ENCODE data around the gene ARHGAP22.

The ARHGAP22 gene

GRCh38 chr10:48474765-48475365, 130.0 kb downstream of the ARHGAP22 start:
- DNase-seq, result no peak

DNA sequence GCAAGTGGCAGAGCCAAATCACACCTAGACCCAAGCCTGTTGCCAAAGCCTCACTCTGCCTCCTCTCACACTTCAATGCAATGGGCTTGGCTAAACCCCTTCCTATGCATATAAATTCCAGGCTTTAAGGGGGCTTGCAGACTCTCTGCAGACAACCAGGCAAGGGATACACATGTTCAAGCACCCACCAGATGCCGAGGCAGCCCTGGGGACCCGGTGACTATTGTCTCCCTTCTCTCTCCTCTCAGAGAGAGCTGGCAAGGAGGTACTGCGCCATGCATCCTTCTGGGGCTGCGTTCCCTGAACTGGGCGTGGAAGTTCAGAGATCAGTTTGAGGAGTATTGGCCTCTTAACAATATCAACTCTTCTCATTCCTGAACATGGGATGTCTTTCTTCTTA, 131.2 kb downstream of the ARHGAP22 start:
- DNase-seq, result no peak

GRCh38 chr10:48472501-48473069, 132.3 kb downstream of the ARHGAP22 start:
- DNase-seq, result no peak

DNA sequence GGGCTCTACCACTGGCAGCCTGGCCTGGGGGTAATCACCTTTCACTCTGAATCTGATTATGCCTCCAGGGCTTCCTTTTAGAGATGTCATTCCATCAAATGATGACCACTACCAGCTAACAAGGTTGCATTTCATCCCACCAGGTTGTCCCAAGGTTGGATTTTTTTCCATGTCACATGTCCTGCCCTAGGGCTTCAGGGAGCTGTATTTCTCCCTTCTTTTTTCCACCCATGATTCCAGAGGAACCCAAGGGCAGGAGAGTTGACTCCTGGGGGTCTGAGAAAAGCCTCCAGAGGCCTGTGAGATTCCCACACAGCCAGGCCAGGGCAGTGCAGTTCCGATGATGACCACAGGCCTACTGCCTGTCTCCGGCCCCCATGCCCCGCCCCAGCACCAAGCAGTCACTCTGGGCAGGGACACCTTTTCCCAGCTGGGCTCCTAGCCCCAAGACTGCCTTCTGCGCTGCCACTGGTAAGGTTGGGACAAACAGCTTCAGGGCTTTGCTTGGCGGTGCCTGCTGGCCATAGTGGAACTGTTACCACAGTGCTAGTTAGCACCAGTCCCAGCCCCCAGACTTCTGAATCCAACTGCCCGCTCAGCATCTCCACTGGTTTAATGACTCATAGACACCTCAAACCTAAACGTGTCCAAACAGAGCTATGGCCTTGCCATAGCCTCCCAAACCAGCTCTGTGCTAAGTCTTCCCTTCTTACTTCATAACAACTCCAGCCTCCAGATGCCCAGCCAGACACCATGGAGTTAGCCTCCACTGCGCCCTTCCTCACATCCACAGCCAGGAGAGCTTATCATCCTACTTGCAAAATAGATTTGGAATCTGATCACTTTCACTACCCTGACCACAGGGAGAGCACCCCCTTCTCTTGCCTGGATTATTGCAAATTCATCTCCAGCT, 133.7 kb downstream of the ARHGAP22 start:
- DNase-seq, result no peak

GRCh38 chr10:48470115-48470892, 134.6 kb downstream of the ARHGAP22 start:
- no peak for DNase-seq

GRCh38 chr10:48469516-48470020, 135.3 kb downstream of the ARHGAP22 start:
- no peak for DNase-seq

DNA sequence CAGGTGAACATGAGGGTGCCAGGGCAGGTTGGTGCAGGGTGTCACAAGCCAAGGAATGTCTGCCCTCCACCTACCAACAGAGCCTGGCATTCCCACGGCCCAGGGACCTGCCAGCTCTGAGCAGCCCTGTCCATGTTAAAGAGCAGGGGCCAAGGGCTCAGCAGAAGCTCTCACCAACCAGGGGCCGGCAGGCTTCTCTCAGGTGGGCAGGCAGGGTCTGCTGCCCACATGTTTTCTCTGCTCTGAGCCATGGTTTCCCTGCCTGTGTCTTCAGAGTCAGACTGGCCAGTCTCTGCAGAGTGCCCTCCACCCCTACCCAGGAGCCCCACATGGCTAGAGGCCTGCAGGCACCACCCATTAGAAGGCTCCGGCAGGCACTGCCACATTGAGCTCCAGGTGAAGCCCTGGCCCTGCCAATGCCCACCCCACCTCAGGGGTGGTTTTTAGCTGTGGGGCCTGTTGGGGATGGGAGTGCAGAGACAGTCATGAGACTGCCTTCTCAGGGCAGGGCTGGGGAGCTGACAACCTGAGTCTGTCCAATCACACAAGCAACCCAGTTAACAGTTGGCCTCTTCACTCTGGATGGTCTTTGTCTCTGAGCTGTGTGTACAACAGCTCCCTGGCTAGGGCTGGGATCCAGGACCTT, 135.9 kb downstream of the ARHGAP22 start:
- DNase-seq, result no peak

GRCh38 chr10:48468130-48468790, 136.6 kb downstream of the ARHGAP22 start:
- no peak for DNase-seq

GRCh38 chr10:48467669-48468068, 137.2 kb downstream of the ARHGAP22 start:
- no peak for DNase-seq

GRCh38 chr10:48466611-48467240, 138.1 kb downstream of the ARHGAP22 start:
- DNase-seq, result no peak

GRCh38 chr10:48465860-48466521, 138.9 kb downstream of the ARHGAP22 start:
- no peak for DNase-seq

DNA sequence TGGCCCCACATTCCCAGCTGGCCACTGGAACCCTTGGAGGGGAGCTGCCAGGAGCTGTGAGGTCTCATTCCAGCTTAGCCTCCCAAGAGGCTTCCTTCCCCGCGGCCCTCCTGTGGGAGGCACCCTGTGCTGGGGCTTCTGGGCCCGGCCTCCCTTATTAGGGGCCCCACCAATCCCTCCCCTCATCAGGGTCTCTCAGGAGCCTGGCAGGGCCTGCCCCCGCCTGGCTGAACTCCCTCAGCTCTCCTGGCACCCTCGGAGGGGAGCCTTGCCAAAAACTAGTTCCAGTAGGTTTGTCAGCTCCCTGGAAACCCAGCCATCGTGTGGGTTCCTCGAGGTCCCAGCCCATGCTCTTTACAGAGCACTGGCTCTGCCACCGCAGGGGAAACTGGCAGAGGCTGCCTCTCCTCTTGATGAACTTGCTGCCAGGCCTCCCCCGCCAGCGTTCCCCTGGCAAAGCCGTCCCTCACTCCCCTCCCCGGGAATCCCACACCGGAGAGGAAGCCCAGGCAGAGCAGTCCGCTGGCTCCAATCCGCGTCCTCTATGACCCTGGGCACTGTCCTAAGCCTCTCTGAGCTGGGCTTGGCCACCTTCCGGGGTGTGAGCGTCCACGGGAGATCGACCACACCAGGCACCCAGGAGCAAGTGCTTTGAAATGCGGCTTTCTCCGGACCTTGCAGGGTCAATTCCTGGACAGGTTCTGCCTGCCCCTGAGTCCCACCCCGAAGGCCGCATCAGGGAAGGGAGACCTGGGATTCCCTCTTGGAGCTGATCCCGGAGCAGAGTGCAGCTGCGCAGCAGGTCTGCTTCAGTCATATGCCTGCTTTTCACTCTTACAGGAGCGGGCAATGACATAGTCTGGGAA, 139.8 kb downstream of the ARHGAP22 start:
- no peak for DNase-seq

DNA sequence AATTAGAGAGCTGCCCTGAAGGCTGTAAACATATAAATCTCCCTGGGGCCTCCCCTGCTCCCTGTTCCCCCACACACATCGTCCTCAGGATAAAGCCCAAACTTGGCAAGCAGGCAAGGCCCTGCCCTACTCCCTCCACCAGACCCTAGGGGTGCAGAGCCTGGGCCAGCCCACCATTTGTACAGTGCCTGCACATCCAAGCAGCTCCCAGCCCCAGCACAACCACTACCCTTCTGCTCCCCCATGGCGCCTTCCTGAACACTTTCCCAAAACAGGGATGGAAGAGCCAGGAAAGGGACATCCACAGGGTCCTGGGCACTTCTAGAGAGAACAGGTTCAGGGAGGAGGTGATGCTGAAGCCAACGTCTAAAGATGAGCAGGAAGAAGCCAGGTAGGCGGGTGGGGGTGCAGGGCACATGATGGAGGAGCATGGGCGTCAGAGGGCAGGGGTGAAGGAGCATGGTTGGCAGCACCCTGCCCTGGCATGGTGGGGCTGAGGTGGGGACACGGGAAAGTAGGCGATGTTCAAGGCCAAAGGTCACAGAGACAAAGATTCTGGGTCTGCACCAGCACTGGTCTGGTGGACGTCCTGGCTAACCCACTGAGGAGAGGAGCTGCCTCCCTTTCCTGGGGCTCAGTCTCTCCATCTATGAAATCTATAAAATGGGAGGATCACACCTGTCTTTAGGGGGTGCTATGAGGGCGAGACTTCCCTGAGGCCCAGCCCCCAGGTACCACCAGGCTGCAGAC, 140.6 kb downstream of the ARHGAP22 start:
- DNase-seq, result no peak

DNA sequence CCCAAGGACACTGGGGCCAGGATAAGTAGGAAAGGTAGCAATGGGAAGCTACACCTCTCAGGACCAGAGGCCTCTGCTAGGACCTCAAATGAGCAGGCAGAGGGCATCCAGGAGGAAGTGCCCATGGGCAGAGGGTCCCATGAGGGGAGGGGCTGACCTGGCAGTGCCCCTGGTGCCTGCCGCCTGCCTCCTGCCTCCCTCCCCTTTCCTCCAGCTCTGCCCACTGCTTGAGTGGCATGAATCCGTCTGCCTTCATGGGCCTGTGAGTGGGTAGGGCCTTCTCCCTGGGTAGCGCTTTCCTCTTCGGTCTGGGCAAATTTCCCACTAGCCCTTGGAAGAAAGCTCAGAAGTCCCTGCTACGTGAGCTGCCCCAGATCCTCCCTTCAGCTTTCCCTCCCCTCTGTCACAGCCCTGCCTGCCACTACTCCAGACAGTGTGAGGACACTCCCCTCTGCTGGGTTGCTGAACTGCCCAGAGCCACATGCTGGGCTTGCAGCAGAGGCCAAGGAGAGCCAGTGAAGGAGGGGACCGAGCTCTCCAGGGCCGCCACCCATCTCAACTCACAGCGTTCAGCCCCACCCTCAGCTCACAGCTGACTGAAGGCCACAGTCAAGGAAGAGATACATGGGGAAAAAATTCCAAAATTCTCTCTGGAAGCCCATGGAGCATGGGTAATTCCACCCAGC, 141.4 kb downstream of the ARHGAP22 start:
- no peak for DNase-seq

DNA sequence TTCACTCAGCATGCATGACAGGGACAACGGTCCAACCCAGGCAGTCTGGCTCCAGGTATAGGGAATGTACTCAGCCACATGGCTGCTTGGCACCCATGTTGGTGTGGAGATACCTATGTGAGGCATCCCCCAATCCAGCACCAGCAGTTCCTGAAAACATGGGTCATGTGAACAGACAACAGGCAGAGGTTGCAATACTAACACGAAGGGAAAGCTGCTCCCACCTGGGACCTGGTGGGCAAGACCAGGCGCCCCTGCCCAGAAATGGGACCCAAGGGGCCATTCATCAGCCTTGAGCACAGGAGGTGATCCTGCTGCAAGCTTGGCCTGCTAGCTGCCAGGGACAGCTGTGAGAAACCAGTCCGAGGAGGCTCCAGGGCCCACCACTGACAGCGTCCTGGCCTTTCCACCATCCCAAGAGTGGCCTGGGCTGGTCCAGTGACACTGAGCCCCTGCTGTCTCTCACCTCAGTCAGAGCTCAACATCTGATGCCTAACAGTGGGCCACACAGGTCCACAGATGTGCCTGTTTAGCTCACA, 142.3 kb downstream of the ARHGAP22 start:
- DNase-seq, result no peak

GRCh38 chr10:48461623-48462481, 143.0 kb downstream of the ARHGAP22 start:
- DNase-seq, result no peak

GRCh38 chr10:48460182-48460581, 144.7 kb downstream of the ARHGAP22 start:
- DNase-seq, result no peak
